HG02798 (cell line): Measurements from ENCODE around the gene YY1AP1.
A peak's percentile ranks its signal among the peaks of the same experiment; 100 is the strongest.
"Not testable (repeated sequence)": the region's sequence is repeated elsewhere in the genome, so short reads cannot be mapped to it uniquely, and the experiment has no call there.

ENCODE experiments used
- ATAC-seq: cut with Tn5 transposase; IDR thresholded peaks from one replicate; pipeline ENCODE4 v1.9.1; 2021; ENCODE audit warnings: mild to moderate bottlenecking; ENCODE audit not compliant: unreplicated experiment, poor library complexity

Gene YY1AP1

GRCh38 chr1:155696524-155696923 lies 8.0 kb upstream of the YY1AP1 start:
- no peak for ATAC-seq

- no peak for ATAC-seq
Observed at GRCh38 chr1:155695608-155696007, 7.0 kb upstream of the YY1AP1 start.

GRCh38 chr1:155695072-155695471 lies 6.5 kb upstream of the YY1AP1 start:
- ATAC-seq: no peak

GRCh38 chr1:155694167-155694566 lies 5.6 kb upstream of the YY1AP1 start:
- ATAC-seq: no peak

GRCh38 chr1:155691992-155692528 lies 3.5 kb upstream of the YY1AP1 start:
- no peak for ATAC-seq

- ATAC-seq: not testable (repeated sequence)
Observed at GRCh38 chr1:155689081-155689607, 570 bp upstream of the YY1AP1 start, which contains the start of gene DAP3. Gene DAP3 (plus strand): TSS chr1:155689091. CDS start chr1:155709780, 20,689 bp downstream.

- peak; percentile 26 for ATAC-seq
Observed at GRCh38 chr1:155687705-155688323, 760 bp downstream of the YY1AP1 start.

- ATAC-seq: no peak
Observed at GRCh38 chr1:155681776-155682175, 6.8 kb downstream of the YY1AP1 start.

- ATAC-seq: no peak
Observed at GRCh38 chr1:155680531-155680930, 8.0 kb downstream of the YY1AP1 start.

GRCh38 chr1:155678992-155679391 lies 9.6 kb downstream of the YY1AP1 start:
- not testable (repeated sequence) for ATAC-seq

GRCh38 chr1:155678027-155678426 lies 10.5 kb downstream of the YY1AP1 start:
- no peak for ATAC-seq

- no peak for ATAC-seq
Observed at GRCh38 chr1:155673003-155673402, 15.6 kb downstream of the YY1AP1 start.

GRCh38 chr1:155671750-155672149 lies 16.8 kb downstream of the YY1AP1 start:
- ATAC-seq: no peak

- no peak for ATAC-seq
Observed at GRCh38 chr1:155669233-155670162, 19.1 kb downstream of the YY1AP1 start.

GRCh38 chr1:155661239-155661638 lies 27.3 kb downstream of the YY1AP1 start:
- ATAC-seq: not testable (repeated sequence)

GRCh38 chr1:155657463-155657862 lies 31.1 kb downstream of the YY1AP1 start:
- no peak for ATAC-seq

- no peak for ATAC-seq
Observed at GRCh38 chr1:155652951-155653350, 35.6 kb downstream of the YY1AP1 start.

- ATAC-seq: no peak
Observed at GRCh38 chr1:155651861-155652661, 36.5 kb downstream of the YY1AP1 start.

GRCh38 chr1:155650231-155650757 lies 38.3 kb downstream of the YY1AP1 start:
- no peak for ATAC-seq

- no peak for ATAC-seq
Observed at GRCh38 chr1:155649676-155650075, 38.9 kb downstream of the YY1AP1 start.
